B cell (primary cell): ENCODE measurements around the gene TWIST2.

Experiments
- EZH2 ChIP-seq: IDR thresholded peaks from 2 replicates; pipeline ENCODE4 v1.6.1; 2012; ENCODE audit warnings: borderline replicate concordance, low read depth, mild to moderate bottlenecking, moderate library complexity, low read length; ENCODE audit not compliant: insufficient read depth, poor library complexity, severe bottlenecking
- TF ChIP-seq, protein P1 (sequence below): fragments of 200-600 bp; IDR thresholded peaks from one replicate; pipeline ENCODE4 v1.8.0; 2022; ENCODE audit warnings: antibody characterized with exemption, mild to moderate bottlenecking

DNA sequence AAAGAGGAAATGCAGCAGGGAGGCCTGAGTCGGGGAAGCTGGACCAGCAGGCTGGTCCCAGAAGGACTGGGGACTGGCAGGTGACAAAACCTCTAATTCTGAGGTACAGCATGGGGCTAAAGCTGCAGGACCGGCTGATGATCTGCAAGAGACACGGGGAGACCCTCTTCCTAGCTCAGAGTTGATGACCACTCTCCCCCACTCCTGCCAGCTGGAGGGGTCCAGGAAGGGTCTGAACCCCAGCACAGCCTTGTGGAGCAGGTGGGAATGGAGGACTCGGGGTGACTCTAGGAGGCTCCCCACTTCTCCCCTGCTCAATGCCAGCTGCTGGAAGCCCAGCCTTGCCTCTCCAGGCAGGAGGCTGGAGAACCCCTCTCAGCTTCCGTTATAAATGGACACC lies 67.7 kb downstream of the TWIST2 start:
- TF ChIP-seq, protein P1, sequence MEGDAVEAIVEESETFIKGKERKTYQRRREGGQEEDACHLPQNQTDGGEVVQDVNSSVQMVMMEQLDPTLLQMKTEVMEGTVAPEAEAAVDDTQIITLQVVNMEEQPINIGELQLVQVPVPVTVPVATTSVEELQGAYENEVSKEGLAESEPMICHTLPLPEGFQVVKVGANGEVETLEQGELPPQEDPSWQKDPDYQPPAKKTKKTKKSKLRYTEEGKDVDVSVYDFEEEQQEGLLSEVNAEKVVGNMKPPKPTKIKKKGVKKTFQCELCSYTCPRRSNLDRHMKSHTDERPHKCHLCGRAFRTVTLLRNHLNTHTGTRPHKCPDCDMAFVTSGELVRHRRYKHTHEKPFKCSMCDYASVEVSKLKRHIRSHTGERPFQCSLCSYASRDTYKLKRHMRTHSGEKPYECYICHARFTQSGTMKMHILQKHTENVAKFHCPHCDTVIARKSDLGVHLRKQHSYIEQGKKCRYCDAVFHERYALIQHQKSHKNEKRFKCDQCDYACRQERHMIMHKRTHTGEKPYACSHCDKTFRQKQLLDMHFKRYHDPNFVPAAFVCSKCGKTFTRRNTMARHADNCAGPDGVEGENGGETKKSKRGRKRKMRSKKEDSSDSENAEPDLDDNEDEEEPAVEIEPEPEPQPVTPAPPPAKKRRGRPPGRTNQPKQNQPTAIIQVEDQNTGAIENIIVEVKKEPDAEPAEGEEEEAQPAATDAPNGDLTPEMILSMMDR, result no peak
- no peak for TF ChIP-seq EZH2
